GM03348 (cell line): ENCODE data around the gene PRKD1.
A peak's percentile ranks its signal among the peaks of the same experiment; 100 is the strongest.

ENCODE experiments used
- DNase-seq: peaks from one replicate; pipeline ENCODE4 v3.0.0; 2012; ENCODE audit warnings: low spot score

PRKD1 gene

DNA sequence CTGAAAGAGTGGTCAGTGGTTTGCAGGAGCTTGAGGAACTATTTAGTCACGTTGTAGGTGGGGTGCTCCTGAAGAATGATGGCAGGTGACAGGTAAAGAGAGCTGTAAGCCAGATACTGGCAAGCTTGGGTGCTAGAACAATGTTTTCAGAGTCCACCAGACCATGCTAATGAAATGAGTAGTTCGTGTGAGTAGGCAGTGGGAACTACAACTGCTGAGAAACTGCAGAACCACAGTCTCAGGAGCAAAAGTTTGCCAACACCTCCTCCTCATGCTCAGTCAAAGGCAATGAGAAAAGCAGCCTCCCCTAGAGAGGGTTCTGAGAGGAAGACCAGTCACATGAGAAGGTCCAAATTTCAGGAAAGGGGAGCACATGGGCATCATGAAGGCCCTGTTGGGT, 91.3 kb downstream of the PRKD1 start:
- no peak for DNase-seq

DNA sequence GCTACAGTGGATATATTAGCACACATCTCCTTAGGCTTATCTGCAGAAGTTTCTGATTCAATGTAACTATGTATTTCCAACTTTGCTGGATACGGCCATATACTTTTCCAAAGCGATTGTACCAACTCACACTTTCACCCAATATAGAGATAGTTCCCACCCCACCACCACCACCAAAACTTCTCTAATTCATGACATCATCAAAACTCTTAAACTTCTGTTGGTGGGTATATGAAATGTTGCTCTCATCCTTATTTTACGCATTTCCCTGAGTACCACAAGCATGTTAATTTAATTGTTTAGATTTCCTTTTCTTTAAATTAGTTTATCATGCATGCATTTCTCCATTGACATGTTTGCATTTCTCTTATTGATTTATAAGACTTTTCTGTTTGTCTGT, 95.6 kb downstream of the PRKD1 start:
- DNase-seq: no peak

DNA sequence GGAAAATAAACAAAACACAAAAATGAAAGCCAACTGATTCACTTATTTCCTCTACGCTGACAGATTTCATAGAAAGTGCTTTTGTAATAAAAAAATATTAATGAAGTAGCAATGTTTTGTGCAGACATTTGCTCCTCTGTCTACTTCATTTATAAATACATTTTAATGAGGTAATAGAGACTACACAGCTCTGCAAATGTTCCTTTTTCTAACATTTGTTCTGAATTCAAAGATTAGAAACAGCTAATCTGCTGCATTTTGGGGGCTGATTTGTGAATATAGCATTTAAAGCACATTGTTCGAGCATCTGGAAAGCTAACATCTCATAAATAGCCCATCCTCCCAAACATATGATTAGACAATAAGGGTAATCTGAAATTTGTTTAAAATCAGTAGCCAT, 97.8 kb downstream of the PRKD1 start:
- DNase-seq: no peak

DNA sequence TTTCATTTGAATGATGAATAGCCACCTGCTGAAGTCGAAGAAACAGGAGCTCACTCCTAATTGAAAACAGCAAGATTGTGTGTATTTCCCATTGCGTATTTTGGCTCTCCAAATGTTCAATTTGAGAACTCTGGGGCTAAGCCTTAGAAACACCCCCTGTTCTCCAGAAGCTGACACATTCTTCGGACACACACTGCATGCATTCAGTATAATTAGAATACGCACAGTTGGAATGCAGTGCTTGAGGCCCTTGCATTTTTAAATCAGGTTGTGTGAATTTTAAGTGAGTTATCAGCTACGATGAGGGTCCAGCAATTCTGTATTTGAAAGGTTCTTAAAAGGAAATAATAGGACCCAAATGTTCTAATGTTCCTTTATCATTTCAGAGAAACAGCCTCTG, 103.8 kb downstream of the PRKD1 start:
- DNase-seq: no peak

DNA sequence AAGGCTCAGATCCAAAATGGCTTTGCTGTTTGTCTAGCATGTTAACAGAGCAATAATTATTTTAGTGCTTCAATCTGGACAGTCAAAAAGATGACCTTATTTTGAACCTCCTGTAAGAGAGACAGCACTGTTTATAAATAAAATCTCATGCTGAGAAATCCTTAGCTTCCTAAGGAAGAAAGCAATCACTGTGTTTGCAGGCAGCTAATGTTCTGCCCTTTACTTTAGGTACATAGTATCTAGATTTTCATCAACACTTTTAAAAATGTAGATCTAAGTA, 105.3 kb downstream of the PRKD1 start:
- DNase-seq: no peak

DNA sequence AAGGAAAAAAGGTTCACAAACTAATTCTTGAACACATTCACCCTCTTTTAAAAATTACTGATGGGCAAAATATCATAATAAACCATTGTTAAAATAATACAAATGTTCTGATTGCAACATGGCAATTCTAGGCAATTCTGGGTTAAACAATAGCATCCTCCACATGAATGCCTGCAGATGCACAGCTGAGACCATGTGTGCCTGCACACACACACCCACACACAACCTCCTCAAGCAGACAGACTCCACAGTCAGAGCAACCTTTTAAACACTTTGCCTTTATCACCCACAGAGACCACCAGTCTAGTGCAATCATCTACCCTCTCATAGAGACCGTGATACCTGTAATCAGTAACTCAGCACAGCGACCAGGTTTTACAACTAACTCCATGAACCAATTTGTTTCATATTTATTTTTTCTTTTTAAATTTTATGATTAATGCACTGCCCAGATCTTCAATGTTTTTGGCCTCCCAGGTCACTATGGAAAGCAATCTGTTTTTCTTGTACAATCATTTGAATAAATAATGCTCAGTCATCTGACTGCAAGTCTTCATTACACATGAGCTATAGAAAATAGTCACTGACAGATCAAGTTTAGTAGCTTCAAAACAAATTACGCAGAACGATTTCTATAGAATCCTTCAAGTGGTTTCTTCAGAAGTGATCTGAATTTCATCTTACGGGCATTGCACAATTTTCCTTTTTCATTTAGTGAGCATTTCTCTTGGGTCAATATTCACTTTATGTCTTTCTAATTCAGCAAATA, 105.8 kb downstream of the PRKD1 start:
- DNase-seq: no peak

DNA sequence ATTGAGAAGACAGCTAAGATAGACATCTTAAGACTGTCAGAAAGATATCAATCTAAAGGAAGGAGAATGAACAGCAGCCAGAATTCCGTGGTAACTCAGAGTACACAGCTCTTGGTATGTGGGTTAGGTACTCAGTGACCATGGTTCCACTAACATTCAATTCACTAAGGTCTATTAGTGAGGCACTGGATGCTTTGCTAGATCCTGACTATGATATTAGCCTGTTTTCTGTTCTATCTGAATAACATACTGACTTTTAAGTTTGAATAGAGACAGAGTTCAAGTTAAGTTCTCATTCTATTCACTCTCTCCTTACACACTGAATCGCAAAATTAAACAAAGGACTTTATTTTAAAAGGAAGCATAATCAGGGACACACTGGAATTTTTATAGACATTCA, 106.4 kb downstream of the PRKD1 start:
- DNase-seq: no peak

DNA sequence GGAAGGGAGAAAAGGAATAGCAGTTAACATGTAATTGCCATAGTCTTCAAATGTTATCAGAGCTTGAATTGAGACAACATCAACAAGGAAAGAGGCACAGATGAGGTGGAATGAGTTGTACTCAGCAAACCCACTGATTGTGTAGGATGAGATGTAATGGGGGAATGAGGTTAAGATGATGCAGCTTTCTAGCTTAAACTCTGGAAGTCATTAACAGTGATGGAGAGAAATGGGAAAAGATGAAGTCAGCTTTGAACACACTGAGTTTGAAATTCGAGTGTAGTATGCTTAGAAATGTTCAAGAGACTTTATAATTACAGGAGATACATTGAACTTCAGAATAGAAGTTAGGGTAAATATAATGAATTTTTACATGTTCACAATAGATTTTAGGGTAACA, 106.9 kb downstream of the PRKD1 start:
- DNase-seq: no peak

DNA sequence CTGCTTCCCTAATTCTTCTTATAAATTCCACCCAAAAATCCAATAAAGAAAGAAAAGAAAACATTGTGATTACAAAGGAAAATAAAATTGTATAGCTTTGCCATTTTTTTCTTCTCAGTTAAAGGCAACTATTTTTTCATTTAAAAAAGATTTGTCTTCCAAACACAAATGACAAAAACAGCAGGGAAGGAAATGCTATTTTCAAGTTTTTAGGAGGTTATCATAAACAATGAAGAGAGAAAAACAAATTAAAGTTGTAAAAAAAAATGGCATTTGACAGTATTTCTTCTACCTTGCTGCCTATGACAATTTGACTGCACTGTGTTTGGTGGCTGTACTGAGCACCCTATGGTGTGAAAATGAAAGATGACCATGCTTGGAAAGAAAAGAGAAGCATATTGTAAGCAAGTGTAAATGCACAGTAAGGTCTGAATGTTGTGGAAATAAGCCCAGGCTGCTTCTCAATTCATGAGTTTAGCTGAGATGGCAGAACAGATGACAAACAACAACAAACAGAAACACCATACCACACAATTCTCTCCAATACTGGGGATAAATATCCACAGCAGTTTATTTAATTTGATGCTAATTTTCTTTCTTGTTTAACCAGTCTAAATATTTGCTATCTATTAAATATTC, 109.8 kb downstream of the PRKD1 start:
- no peak for DNase-seq

DNA sequence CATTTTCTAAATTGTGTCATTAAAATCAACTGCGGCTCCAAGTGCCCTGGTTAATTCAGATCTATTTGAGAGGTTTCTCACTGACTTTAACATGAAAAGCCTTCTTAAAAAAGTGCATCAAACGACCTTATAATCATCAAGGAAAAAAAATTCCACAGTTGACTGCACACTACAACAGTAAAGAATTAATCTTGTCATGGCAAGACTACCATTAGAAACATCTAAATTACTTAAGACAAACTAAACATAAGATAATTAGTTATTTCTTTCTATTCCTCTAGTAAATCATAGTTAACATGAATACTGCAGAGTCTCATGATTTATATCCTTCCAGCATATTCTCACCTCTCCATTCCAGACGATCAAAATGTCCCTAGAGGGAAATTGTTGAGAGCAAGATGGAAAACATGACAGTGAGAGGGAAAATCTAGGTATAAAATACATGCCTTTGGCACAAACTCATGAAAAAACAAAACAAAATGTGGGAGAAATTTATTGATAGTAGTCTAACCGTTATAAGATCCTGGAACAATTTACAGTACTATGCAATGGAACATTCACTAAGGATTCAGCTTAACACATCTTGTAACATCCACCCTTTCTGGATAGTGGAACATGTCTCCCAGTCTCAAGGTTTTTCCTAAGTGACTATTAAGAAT, 112.5 kb downstream of the PRKD1 start:
- no peak for DNase-seq

DNA sequence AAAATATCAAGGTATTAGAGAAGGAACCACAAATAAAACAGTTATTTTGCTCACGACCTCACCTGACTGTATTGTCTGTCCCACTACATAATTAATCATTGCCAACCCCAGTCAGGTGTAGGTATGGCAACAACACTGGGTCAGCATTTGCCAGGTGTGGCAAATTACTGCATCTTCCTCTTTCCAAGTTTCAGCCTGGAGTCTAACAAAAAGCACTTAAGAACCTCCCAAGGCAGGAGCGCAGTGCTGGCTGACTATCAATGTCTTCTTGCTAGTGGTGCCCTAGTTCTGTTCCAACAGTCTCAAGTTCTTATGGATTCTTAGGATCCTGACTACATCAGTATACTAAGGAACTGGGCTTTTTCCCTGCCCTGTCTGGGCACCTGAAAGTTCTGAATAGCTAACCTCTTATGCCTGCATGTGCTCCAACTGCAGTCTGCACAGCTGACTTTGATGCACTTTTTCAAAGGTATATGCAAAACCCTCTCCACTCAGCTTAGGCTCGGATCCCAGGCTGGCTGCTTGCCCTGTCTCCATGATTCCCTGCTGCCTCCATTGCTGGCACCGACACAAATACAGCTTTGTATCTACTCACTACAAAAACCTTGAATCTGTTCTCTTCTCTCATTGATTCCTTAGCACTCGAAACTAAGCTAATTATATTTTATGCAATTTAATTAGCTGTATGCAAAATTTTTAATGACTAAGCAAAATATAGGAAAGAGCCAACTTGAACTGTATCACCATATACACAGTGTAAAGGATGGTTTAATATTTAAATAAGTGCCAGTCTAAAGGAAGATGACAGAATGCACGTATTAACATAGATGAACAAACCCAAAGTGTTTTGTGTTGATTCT, 113.3 kb downstream of the PRKD1 start:
- DNase-seq: no peak

DNA sequence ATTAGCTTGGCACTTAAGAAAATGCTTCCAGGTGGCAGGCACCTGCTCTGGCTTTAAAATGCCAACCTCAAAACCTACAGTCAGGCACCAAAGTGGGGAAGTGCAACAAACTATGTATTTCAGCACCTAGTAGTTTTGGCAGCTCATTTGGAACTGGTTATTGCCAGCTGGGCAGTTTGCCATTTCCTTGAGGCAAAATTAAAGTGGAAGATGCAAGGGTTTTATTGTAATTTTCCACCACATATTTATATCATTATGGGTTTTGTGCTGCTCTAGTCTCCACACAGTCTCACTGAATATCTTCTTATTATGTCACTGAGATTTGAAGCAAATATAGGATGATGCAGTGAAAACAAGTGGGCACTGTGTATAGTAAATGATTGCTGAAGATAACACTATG, 117.0 kb downstream of the PRKD1 start:
- DNase-seq: peak; percentile 7

DNA sequence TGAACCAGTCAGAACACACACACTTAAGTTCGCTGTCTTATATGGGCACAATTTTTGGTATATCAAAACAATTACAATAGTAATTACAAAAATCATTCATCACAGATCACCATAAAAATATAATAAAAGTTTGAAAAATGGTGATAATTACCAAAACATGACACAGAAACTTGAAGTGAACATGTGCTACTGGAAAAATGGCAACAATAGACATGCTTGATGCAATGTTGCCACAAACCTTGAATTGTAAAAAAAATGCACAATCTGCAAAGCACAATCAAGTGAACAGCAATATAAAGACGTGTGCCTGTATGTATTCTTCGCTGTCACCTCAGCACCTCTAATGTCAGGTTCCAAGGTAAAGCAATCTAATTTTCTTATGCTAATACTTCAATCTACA, 117.6 kb downstream of the PRKD1 start:
- DNase-seq: no peak

DNA sequence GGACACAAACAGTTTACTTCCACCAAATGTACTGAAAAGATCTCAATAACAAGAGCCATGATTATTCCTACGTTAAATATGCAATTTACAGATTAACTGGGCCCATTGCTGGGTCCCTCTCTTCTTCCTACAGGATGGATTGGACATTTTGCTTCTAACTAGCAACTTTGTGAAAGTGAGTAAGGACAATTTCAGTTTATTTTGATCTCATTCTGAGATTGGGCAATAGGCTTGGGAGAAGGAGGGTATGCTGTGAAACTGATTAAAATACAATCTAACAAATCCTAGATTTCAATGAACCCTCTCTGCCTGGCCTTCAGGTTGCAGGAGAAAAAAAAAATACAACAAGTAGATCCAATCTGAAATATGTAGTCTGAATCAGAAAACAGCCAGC, 121.5 kb downstream of the PRKD1 start:
- DNase-seq: no peak

DNA sequence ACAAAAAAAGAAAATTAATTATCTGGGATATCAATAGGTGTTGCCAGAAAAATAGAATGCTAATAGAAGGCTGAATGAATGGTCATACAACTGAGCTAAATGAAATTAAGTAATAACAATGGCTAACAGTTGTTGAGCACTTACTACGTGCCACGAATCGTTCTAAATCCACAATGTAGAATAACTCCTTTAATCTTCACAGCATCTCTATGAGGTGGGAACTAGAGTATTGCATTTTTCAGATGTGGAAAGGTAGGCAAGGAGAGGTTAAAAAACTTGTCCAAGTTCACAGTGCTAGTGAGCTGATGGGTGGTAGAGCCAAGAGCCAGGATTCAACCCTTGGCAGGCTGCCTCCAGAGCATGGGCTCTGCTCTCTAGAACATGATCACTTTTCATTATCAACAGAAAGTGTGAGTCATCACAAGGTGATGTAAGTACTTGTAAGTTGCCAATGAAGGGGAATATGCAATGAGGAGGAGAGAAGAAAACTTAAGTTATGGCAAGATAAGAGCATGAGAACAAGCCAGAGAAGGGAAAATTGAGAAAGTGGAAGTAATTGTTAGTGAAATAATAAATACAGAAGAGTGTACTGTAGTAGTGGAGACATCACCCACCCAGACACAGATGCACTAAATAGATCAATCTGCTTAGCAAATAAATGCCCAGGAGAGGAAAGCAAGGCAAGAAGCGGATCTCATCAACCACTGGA, 122.1 kb downstream of the PRKD1 start:
- peak; percentile 52 for DNase-seq

DNA sequence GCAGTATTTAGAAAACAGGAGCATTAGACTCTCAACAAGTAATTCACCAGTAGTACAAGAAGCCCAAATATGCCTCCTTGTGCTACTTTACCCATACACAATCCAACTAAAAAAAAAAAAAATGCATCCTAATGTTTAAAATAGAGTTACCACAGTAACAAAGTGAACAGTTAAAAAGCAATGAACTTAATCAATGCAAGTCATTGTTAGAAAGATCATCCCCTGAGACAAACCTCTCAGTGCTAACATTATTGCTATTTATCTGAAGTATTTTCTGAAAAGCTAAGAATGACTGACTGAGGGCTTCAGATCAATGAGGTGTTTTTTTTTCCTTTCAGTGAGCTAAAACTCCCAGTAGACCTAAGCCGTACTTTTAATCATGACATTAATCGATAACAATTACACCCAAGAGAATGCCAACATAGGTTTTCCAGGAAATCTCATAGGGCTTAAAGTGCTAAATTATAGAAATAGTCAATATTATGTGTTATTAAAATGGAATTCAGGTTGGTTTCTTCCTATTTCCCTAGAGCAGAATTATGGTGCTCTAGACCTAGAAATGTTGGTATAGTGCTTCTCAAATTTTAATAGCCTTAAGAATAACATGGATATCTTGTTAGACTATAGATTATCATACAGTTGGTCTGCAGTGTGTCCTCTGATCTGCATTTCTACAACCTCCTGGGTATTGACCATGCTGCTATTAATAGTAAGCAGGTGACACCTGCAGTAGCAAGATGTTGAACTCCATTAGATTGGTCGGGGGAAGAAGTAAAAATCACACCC, 123.0 kb downstream of the PRKD1 start:
- no peak for DNase-seq

DNA sequence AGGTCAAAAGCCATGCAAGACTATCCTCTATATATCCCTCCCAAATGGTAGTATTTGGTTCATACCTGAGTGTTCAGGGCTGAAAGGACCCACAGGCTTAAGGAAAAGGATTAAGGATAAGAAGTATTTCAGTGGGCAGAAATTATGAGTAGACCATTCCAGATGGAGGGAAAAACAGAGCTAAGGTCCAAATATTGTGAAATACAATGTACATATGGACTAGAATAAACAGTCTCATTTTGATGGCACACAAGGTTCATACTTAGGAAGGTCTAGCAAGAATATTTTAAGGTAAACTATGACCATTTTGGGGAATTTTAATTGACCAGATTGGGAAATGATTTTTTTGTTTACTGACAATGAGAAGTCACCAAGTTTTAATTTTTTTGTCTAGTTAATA, 124.6 kb downstream of the PRKD1 start:
- no peak for DNase-seq

DNA sequence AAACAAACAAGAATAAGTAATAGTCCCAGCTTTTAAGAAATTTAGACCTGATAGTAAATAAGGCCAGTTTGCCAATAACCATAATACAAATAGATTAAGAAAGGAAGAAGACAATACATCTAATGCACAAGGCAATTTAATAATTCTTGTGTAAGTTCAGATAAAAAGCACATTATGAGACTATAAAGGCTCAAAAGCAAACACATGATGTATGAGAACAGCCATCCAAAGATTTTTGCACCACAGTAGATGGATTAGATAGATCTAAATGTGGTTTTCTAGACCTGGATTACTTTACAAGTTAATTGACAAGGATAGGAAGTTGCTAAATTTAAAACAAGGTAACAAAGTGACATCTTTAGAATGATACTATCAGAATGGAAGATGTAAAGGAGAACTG, 125.4 kb downstream of the PRKD1 start:
- DNase-seq: no peak

DNA sequence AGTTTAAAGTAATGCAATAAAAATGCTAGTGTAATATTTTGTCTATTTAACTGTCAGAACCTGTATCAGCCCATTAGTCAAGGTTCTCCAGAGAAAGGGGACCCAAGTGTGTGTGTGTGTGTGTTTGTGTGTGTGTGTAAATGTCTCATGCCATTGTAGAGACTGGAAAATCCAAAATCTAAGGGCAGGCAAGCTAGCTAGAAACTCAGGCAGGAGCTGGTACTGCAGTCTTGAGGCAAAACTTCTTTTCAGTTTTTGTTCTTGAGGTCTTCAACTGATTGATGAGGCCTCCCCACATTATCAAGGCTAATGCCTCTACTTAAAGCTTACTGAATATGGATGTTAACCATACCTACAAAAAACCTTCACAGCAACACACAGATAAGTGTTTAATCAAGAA, 126.7 kb downstream of the PRKD1 start:
- no peak for DNase-seq

DNA sequence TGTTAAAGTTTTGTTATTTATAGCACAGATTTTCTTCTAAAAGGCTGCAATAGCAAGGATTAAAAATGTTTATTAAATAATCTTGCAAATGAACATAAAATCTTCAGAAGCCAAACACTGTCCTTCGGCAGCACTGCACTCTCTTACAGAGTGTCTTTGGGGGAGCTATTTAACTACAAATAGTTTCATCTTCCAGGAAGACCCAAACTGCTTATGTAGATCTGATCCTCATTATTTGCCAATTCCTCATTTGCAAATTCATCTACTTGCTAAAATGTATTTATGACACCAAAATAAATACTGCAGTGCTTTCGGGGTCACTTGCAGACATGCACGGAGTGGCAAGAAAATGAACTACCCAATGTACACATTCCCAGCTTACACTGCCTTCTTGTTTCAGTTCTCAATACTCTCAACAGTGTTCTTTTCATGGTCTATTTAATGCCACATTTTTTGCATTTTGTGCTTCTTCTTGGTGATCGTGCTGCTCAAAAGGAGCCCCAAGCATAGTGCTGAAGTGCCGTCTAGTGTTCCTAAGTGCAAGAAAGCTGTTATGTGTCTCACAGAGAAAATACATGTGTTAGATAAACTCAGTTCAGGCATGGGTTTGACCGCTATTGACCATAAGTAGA, 128.1 kb downstream of the PRKD1 start:
- no peak for DNase-seq

DNA sequence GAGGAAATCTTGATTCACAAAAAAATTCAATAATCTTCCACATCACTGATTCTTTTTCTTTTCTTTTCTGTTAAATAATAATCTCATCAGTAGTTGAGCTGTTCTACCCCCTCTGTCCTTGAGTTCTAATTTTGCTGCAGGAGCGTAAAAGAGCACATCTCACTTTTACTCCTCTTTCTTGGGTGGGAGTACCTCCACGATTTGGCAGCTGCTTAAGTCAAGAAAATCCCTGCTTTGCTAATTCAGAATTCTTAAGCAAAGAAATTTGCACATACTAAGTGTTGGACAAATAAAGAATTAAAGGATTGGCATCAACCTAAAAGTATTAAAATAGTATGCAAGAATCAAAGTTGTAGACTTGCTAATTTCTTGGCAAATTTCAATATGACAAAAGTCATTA, 128.8 kb downstream of the PRKD1 start:
- no peak for DNase-seq
